Ectodermal cell (in vitro differentiated cells): Measurements from ENCODE around the gene ZNF319. TPM values are rescaled to one million over a fixed set of nuclear protein-coding genes. Genes with fewer than 3 reads are reported as not detected.

Source experiments
- H3K27ac ChIP-seq: 2 replicates; pipeline ENCODE4 v1.7.0; 2013; ENCODE audit warnings: mild to moderate bottlenecking, low read depth, low read length; ENCODE audit not compliant: insufficient read depth, poor library complexity, severe bottlenecking
- H3K27me3 ChIP-seq: 2 replicates; pipeline ENCODE4 v1.7.0; 2013; ENCODE audit warnings: mild to moderate bottlenecking, low read length; ENCODE audit not compliant: insufficient read depth, control insufficient read depth, poor library complexity, severe bottlenecking
- H3K36me3 ChIP-seq: one replicate; pipeline ENCODE4 v1.7.0; 2013; ENCODE audit warnings: low read length; ENCODE audit not compliant: control insufficient read depth, insufficient read depth
- H3K4me1 ChIP-seq: one replicate; pipeline ENCODE4 v1.7.0; 2013; ENCODE audit warnings: low read length; ENCODE audit not compliant: control insufficient read depth, insufficient read depth
- H3K4me3 ChIP-seq: 2 replicates; pipeline ENCODE4 v1.7.0; 2013; ENCODE audit warnings: low read depth, low read length, control low read depth; ENCODE audit not compliant: insufficient read depth
- H3K9me3 ChIP-seq: 2 replicates; pipeline ENCODE4 v1.7.0; 2013; ENCODE audit warnings: mild to moderate bottlenecking, low read length, moderate library complexity; ENCODE audit not compliant: control insufficient read depth
- WGBS, 2 experiments: methylation state at CpG; one replicate each; pipeline ENCODE4 v1.1.7; 2013; ENCODE audit warnings: missing lambda C conversion rate in 2 of 2; 5-methylcytosine and 5-hydroxymethylcytosine counted together
- polyA plus RNA-seq, 4 experiments: library from polyadenylated mRNA; stranded (reverse); fragments of 50-300 nt; gene quantifications; one replicate each; pipeline ENCODE4 v1.2.3, GENCODE V29; 2013

Gene ZNF319
- polyA plus RNA-seq (2013, experiment 1 of 4) = 7.4 TPM
- 9.0 TPM for polyA plus RNA-seq (2013, experiment 2 of 4)
- 7.2 TPM for polyA plus RNA-seq (2013, experiment 3 of 4)
- 7.1 TPM for polyA plus RNA-seq (2013, experiment 4 of 4)

GRCh38 chr16:57999971-58000705 is at the start of gene ZNF319:
Gene ZNF319 (minus strand): TSS chr16:58000672. CDS start chr16:57998265, 2,407 bp downstream.
- H3K27ac ChIP-seq = no peak within 1 kb of the TSS
- H3K36me3 ChIP-seq = peaks cover 7% of the 10 kb centered on the region
- peaks cover 10% of the 10 kb centered on the region for H3K4me1 ChIP-seq
- 1% methylated on average over 95 of the region's 95 CpGs for WGBS, 2 experiments
- H3K27me3 ChIP-seq = no peaks in the 10 kb centered on the region
- H3K4me3 ChIP-seq = peak within 1 kb of the TSS; percentile 78
- H3K9me3 ChIP-seq = no peaks in the 10 kb centered on the region

- H3K27ac ChIP-seq = no peak overlapping the region
- H3K4me1 ChIP-seq = no peaks in the 10 kb centered on the region
- H3K36me3 ChIP-seq = no peaks in the 10 kb centered on the region
- no peak overlapping the region for H3K4me3 ChIP-seq
- WGBS, 2 experiments = 87% methylated on average over 17 of the region's 17 CpGs
- no peaks in the 10 kb centered on the region for H3K9me3 ChIP-seq
- H3K27me3 ChIP-seq = no peaks in the 10 kb centered on the region
Observed at GRCh38 chr16:58049232-58050185, 49.0 kb upstream of the ZNF319 start.

- no peaks in the 10 kb centered on the region for H3K27me3 ChIP-seq
- no peak overlapping the region for H3K4me3 ChIP-seq
- no peaks in the 10 kb centered on the region for H3K36me3 ChIP-seq
- no peaks in the 10 kb centered on the region for H3K4me1 ChIP-seq
- 72 to 81% methylated on average over 13 of the region's 13 CpGs for WGBS, 2 experiments
- H3K9me3 ChIP-seq = no peaks in the 10 kb centered on the region
- no peak overlapping the region for H3K27ac ChIP-seq
Observed at GRCh38 chr16:58048494-58049231, 48.2 kb upstream of the ZNF319 start.

GRCh38 chr16:58047557-58048348 is 47.3 kb upstream of the ZNF319 start:
- H3K9me3 ChIP-seq = no peaks in the 10 kb centered on the region
- WGBS, 2 experiments = 77 to 82% methylated on average over 18 to 19 of the region's 19 CpGs
- no peak overlapping the region for H3K27ac ChIP-seq
- H3K4me3 ChIP-seq = no peak overlapping the region
- H3K36me3 ChIP-seq = peaks cover 7% of the 10 kb centered on the region
- H3K4me1 ChIP-seq = no peaks in the 10 kb centered on the region
- H3K27me3 ChIP-seq = no peaks in the 10 kb centered on the region

- Histone ChIP-seq H3K27me3 (no peaks in the 10 kb centered on the region), H3K4me1 (no peaks in the 10 kb centered on the region), H3K36me3 (peaks cover 7% of the 10 kb centered on the region), H3K27ac (no peak overlapping the region), H3K9me3 (no peaks in the 10 kb centered on the region), H3K4me3 (no peak overlapping the region)
- WGBS, 2 experiments = 64 to 67% methylated on average over 6 of the region's 6 CpGs
Observed at GRCh38 chr16:58046936-58047335, 46.5 kb upstream of the ZNF319 start.

- Histone ChIP-seq H3K27me3 (no peaks in the 10 kb centered on the region), H3K27ac (no peak overlapping the region), H3K4me3 (no peak overlapping the region), H3K36me3 (peaks cover 7% of the 10 kb centered on the region), H3K9me3 (no peaks in the 10 kb centered on the region), H3K4me1 (no peaks in the 10 kb centered on the region)
- WGBS, 2 experiments = 93 to 94% methylated on average over 13 to 16 of the region's 16 CpGs
Observed at GRCh38 chr16:58046054-58046881, 45.8 kb upstream of the ZNF319 start.

- H3K4me1 ChIP-seq = no peaks in the 10 kb centered on the region
- H3K36me3 ChIP-seq = peaks cover 7% of the 10 kb centered on the region
- no peak overlapping the region for H3K4me3 ChIP-seq
- no peaks in the 10 kb centered on the region for H3K9me3 ChIP-seq
- WGBS, 2 experiments = 94 to 95% methylated on average over 31 of the region's 31 CpGs
- no peak overlapping the region for H3K27ac ChIP-seq
- no peaks in the 10 kb centered on the region for H3K27me3 ChIP-seq
Observed at GRCh38 chr16:58045096-58045495, 44.6 kb upstream of the ZNF319 start.

GRCh38 chr16:58044266-58045019 is 44.0 kb upstream of the ZNF319 start:
- WGBS, 2 experiments = 94 to 95% methylated on average over 9 of the region's 9 CpGs
- Histone ChIP-seq H3K4me3 (no peak overlapping the region), H3K27me3 (no peaks in the 10 kb centered on the region), H3K36me3 (peaks cover 7% of the 10 kb centered on the region), H3K9me3 (no peaks in the 10 kb centered on the region), H3K27ac (no peak overlapping the region), H3K4me1 (no peaks in the 10 kb centered on the region)
